ENCODE data around the gene CDHR5. TPM values are rescaled to one million over a fixed set of nuclear protein-coding genes. Genes with fewer than 3 reads are reported as not detected.

The CDHR5 gene
- total and polyA plus RNA-seq, 2 of the 4 experiments (the other 2 are of a cell fraction): not detected

- Histone ChIP-seq H2AFZ (replicated peaks; ENCODE audit: low read length, poor library complexity) (no peak overlapping the region), H2BK20ac (ENCODE audit: low read depth, low read length) (no peak overlapping the region), H4K20me1 (ENCODE audit: insufficient read depth, low read length) (peaks cover 33% of the 10 kb centered on the region), H3K14ac (replicated peaks; ENCODE audit: low read depth, low read length) (no peak overlapping the region), H2AK9ac (replicated peaks; ENCODE audit: low read depth, low read length, poor library complexity) (no peak overlapping the region), H2BK5ac (ENCODE audit: low read depth, low read length, poor library complexity, severe bottlenecking) (no peak overlapping the region), H3K18ac (ENCODE audit: low read depth, low read length) (no peak overlapping the region), H3K9me3 (ENCODE audit: control insufficient read depth, insufficient read depth, low read length) (no peaks in the 10 kb centered on the region), H3K9ac (ENCODE audit: low read depth, low read length) (no peak overlapping the region), H3K23ac (ENCODE audit: low read depth, low read length) (no peak overlapping the region), H3K36me3 (ENCODE audit: control insufficient read depth, insufficient read depth, low read length) (peaks cover 74% of the 10 kb centered on the region), H3K4me2 (ENCODE audit: low read depth, low read length) (no peak overlapping the region), H4K8ac (ENCODE audit: low read depth in 2 of 2, low read length in 2 of 2) (no peak overlapping the region), H3K4me1 (ENCODE audit: control insufficient read depth, insufficient read depth, low read length) (no peaks in the 10 kb centered on the region), H2BK15ac (ENCODE audit: low read depth, low read length) (no peak overlapping the region), H3K27ac (ENCODE audit: insufficient read depth, low read length) (no peak overlapping the region), H4K91ac (ENCODE audit: insufficient read depth, low read depth, low read length) (no peak overlapping the region), H4K5ac (ENCODE audit: low read depth, low read length) (no peak overlapping the region), H3K4ac (ENCODE audit: low read depth, low read length) (no peak overlapping the region), H3K27me3 (ENCODE audit: control insufficient read depth, insufficient read depth, low read length) (no peaks in the 10 kb centered on the region), H3K4me3 (ENCODE audit: insufficient read depth, low read depth, low read length) (no peak overlapping the region), H2AK5ac (ENCODE audit: low read depth, low read length) (no peak overlapping the region), H3K56ac (ENCODE audit: extremely low read depth, insufficient read depth, low read length) (no peak overlapping the region), H3K9me1 (ENCODE audit: insufficient read depth, low read length) (no peaks in the 10 kb centered on the region), H3K79me1 (ENCODE audit: low read depth in 1 of 2, low read length in 2 of 2) (peaks cover 24 to 55% of the 10 kb centered on the region in 2 experiments), H2BK120ac (ENCODE audit: low read depth, low read length) (no peak overlapping the region)
- CTCF ChIA-PET: interaction anchor here (1.0 kb wide), 1 partner anchor 11 kb away, joined by 4 read pairs; no protein-coding TSS in a partner anchor
- dilution Hi-C loops (cut with HindIII; ENCODE audit: low sequenced_read_pairs, unreplicated experiment) (no loop called here), in situ Hi-C loops (cut with MboI; ENCODE audit: low sequenced_read_pairs) (no loop called here), intact Hi-C loops (cut with micrococcal nuclease) (no loop called here)
- ATAC-seq (ENCODE audit: low read depth) (no peak), DNase-seq (no peak)
- 100% methylated on average over 3 of the region's 10 CpGs; no CpG with 5 or more reads in 1 of the 2 experiments for WGBS, 2 experiments (ENCODE audit: extremely low coverage in 2 of 2, insufficient read length in 1 of 2)
- no peak for TF ChIP-seq CHD1 (IDR thresholded peaks at IDR 0.05; ENCODE audit: low read depth, low read length)
- no TSS peak for BruUV-seq (replicated peaks)
- POLR2A ChIA-PET (ENCODE audit: unreplicated experiment): no interaction called here
Measured at GRCh38 chr11:596374-596773, 28.4 kb downstream of the CDHR5 start.

Data from IMR-90 (cell line).